ENCODE measurements around the gene TTI1.

TTI1 gene

GRCh38 chr20:37958856-37959520, 74.3 kb downstream of the TTI1 start:
- DNase-seq = no peak

- DNase-seq = no peak
Observed at GRCh38 chr20:37956107-37956585, 77.1 kb downstream of the TTI1 start.

GRCh38 chr20:37955511-37955910, 77.7 kb downstream of the TTI1 start:
- no peak for DNase-seq

- DNase-seq = no peak
Observed at GRCh38 chr20:37954626-37955025, 78.6 kb downstream of the TTI1 start.

GRCh38 chr20:37954190-37954589, 79.1 kb downstream of the TTI1 start:
- DNase-seq = no peak

- DNase-seq = no peak
Observed at GRCh38 chr20:37948956-37949355, 84.3 kb downstream of the TTI1 start.

- no peak for DNase-seq
Observed at GRCh38 chr20:37947943-37948342, 85.3 kb downstream of the TTI1 start.

GRCh38 chr20:37946946-37947345, 86.3 kb downstream of the TTI1 start:
- DNase-seq = no peak

GRCh38 chr20:37945091-37945547, 88.1 kb downstream of the TTI1 start:
- DNase-seq = no peak

- DNase-seq = no peak
Observed at GRCh38 chr20:37944456-37944981, 88.7 kb downstream of the TTI1 start.

- DNase-seq = no peak
Observed at GRCh38 chr20:37943501-37944455, 89.5 kb downstream of the TTI1 start.

- no peak for DNase-seq
Observed at GRCh38 chr20:37943033-37943432, 90.2 kb downstream of the TTI1 start.

- no peak for DNase-seq
Observed at GRCh38 chr20:37941992-37942391, 91.3 kb downstream of the TTI1 start.

GRCh38 chr20:37941332-37941731, 91.9 kb downstream of the TTI1 start:
- no peak for DNase-seq

- no peak for DNase-seq
Observed at GRCh38 chr20:37940858-37941257, 92.4 kb downstream of the TTI1 start.

- DNase-seq = no peak
Observed at GRCh38 chr20:37939701-37940560, 93.3 kb downstream of the TTI1 start.

GRCh38 chr20:37938954-37939353, 94.3 kb downstream of the TTI1 start:
- no peak for DNase-seq

GRCh38 chr20:37938181-37938750, 95.0 kb downstream of the TTI1 start:
- no peak for DNase-seq

- DNase-seq = no peak
Observed at GRCh38 chr20:37937686-37938085, 95.6 kb downstream of the TTI1 start.

- DNase-seq = no peak
Observed at GRCh38 chr20:37936451-37936850, 96.8 kb downstream of the TTI1 start.

- no peak for DNase-seq
Observed at GRCh38 chr20:37936041-37936440, 97.2 kb downstream of the TTI1 start.

- no peak for DNase-seq
Observed at GRCh38 chr20:37935435-37935834, 97.8 kb downstream of the TTI1 start.

Measured in activated CD4-positive, alpha-beta T cell treated with anti-CD3 and anti-CD28 coated beads, Interleukin-2, amount 50 U/mL, for 1 hour (primary cell).